T-helper 2 cell treated with Interferon-gamma antibody and Interleukin-4, amounts not matched to agents 5 μg/mL and 100 μg/mL, for 36 hours (primary cell): ENCODE measurements around the gene BDH1.
"Not testable (repeated sequence)": the region's sequence is repeated elsewhere in the genome, so short reads cannot be mapped to it uniquely, and the experiment has no call there.

Experiments used
- DNase-seq: peaks from one replicate; pipeline ENCODE4 v3.0.0; 2021; ENCODE audit warnings: low spot score
- H3K27ac Mint-ChIP-seq: one replicate; pipeline ENCODE4 v1.8.0; 2021; ENCODE audit warnings: mild to moderate bottlenecking, mixed read lengths
- H3K27me3 Mint-ChIP-seq: one replicate; pipeline ENCODE4 v1.8.0; 2021; ENCODE audit warnings: low read depth, mixed read lengths
- H3K36me3 Mint-ChIP-seq: one replicate; pipeline ENCODE4 v1.8.0; 2021; ENCODE audit warnings: low read depth, mixed read lengths
- H3K4me1 Mint-ChIP-seq: one replicate; pipeline ENCODE4 v1.8.0; 2021; ENCODE audit warnings: low read depth, mixed read lengths
- H3K4me3 Mint-ChIP-seq: one replicate; pipeline ENCODE4 v1.8.0; 2022; ENCODE audit warnings: mild to moderate bottlenecking, moderate library complexity, mixed read lengths
- H3K9me3 Mint-ChIP-seq: one replicate; pipeline ENCODE4 v1.8.0; 2021; ENCODE audit warnings: mixed read lengths

Gene BDH1

DNA sequence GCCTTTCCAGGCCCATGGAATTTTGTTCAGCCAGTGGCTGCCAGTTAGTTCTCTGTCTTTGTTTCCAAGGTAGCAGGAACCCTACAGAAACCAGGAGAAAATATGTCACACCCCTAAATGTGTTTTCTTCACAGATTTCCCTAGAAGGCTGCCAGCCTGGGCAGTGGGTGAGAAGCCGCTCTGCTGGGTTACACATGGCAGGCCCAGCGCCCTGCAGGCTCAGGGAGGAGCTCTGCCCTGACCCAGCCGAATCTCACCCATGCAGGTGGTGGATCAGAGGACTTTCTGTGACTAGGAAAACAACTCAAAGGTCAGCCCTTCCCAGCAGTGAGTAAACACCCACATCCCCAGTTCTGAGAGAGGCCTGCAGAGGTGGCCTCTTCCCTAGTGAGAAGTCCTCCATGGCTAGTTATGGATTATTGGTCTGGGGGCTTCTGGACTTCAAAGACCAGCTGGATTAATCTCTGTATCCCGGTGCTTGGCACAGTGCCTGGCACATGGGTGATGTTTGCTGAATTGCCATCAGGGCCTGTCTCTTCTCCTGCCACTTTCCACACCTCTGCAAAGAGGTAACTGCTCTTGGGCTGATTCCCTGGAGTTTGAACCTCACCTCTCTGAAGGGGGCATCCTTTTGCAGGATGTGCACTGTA is 34.7 kb upstream of the BDH1 start:
- no peak for DNase-seq
- peaks cover 28% of the 10 kb centered on the region for H3K4me1 Mint-ChIP-seq
- H3K36me3 Mint-ChIP-seq: peaks cover 4% of the 10 kb centered on the region
- H3K9me3 Mint-ChIP-seq: no peaks in the 10 kb centered on the region
- H3K27ac Mint-ChIP-seq: peak overlapping the region; percentile 62
- H3K4me3 Mint-ChIP-seq: no peak overlapping the region
- no peaks in the 10 kb centered on the region for H3K27me3 Mint-ChIP-seq

DNA sequence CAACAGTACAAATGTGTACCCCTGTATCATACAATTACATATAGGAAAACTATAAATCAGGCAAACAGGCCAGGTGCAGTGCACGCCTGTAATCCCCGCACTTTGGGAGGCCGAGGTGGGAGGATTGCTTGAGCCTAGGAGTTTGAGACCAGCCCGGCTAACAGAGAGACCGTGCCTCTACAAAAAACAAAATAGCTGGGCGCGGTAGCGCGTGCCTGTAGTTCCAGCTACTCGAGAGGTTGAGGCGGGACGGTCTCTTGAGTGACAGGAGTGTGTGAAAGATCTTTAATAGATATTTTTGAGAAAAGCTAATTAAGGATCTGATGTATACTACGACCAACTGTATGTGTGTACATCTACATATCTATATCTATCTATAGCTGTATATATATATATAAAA is 33.8 kb upstream of the BDH1 start:
- no peak overlapping the region for H3K4me3 Mint-ChIP-seq
- H3K36me3 Mint-ChIP-seq: peaks cover 4% of the 10 kb centered on the region
- no peak overlapping the region for H3K27ac Mint-ChIP-seq
- DNase-seq: no peak
- H3K9me3 Mint-ChIP-seq: no peaks in the 10 kb centered on the region
- no peaks in the 10 kb centered on the region for H3K27me3 Mint-ChIP-seq
- H3K4me1 Mint-ChIP-seq: peaks cover 26% of the 10 kb centered on the region

DNA sequence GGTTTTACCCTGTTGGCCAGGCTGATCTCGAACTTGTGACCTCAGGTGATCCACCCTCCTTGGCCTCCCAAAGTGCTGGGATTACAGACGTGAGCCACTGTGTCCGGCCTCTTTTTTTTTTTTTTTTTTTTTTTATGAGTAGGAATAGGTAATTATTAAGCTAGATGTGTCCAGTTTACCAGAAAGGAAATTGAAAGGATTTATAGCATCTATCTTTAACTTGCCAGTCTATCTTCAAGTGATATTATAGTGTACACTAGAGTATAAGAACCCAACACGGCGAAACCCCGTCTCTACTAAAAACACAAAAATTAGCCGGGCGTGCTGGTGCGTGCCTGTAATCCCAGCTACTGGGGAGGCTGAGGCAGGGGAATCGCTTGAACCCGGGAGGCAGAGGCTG is 31.0 kb upstream of the BDH1 start:
- H3K36me3 Mint-ChIP-seq, H3K27ac Mint-ChIP-seq, DNase-seq, H3K9me3 Mint-ChIP-seq, H3K27me3 Mint-ChIP-seq, H3K4me3 Mint-ChIP-seq: not testable (repeated sequence)
- H3K4me1 Mint-ChIP-seq: peaks cover 11% of the 10 kb centered on the region

DNA sequence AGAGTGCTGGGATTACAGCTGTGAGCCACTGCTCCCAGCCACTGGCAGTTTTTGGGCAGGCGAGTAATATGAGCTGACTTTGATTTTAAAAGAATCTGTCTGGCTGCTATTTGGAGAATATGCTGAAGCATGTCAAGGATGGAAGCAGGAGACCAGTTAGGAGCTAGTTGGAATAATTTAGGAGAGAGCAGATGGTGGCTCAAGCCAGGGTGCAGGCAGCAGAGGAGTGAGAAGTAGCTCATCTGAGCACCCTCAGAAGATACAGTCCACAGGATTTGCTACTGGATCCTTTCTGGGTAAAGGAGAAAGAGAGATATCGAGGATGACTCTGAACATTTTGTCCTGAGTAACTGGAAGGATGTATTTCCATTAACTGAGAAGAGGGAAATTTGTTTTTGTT is 30.4 kb upstream of the BDH1 start:
- Mint-ChIP-seq H3K4me3 (no peak overlapping the region), H3K4me1 (peaks cover 6% of the 10 kb centered on the region), H3K9me3 (no peaks in the 10 kb centered on the region), H3K27ac (no peak overlapping the region), H3K36me3 (no peaks in the 10 kb centered on the region), H3K27me3 (no peaks in the 10 kb centered on the region)
- no peak for DNase-seq

DNA sequence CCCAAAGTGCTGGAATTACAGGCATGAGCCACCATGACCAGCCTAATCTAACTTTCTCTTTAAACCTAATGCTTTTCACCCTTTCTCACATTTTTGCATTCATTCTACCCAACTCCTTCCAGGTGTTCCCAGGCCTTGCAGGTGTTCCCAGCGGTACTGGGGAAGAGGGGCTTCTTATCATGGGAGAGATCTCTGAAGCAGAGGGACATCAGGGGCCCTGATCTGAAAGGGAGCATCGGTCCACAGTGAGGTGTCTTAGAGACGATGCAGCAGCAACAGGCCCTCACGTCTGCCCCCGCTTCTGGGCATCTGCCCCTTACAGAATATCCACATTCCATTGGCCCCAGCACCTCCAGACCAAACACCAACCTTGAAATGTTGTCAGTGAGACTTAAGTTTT is 29.0 kb upstream of the BDH1 start:
- Mint-ChIP-seq H3K4me3 (no peak overlapping the region), H3K36me3 (no peaks in the 10 kb centered on the region), H3K27me3 (no peaks in the 10 kb centered on the region), H3K4me1 (peaks cover 4% of the 10 kb centered on the region), H3K27ac (no peak overlapping the region), H3K9me3 (no peaks in the 10 kb centered on the region)
- no peak for DNase-seq

DNA sequence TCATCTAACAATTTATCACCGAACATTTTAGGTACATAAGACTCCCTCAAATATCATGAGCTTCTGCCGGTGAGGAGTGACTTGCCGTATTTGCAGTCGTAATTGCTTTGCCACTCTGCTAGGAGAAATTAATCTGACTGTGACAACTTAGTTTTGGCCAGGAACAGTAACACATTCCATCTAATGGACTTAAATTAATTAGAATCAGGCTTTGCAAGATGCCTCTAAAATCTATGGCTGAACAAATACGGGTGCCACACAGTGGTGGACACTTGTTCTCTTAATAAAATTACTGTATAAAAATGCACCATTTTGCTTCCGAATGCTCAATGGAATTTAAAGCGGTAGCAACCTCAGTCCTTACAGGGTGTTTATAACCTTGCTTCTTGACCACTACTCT is 27.6 kb upstream of the BDH1 start:
- no peak for DNase-seq
- Mint-ChIP-seq H3K9me3 (no peaks in the 10 kb centered on the region), H3K36me3 (no peaks in the 10 kb centered on the region), H3K27ac (no peak overlapping the region), H3K4me1 (peaks cover 4% of the 10 kb centered on the region), H3K27me3 (no peaks in the 10 kb centered on the region), H3K4me3 (no peak overlapping the region)

DNA sequence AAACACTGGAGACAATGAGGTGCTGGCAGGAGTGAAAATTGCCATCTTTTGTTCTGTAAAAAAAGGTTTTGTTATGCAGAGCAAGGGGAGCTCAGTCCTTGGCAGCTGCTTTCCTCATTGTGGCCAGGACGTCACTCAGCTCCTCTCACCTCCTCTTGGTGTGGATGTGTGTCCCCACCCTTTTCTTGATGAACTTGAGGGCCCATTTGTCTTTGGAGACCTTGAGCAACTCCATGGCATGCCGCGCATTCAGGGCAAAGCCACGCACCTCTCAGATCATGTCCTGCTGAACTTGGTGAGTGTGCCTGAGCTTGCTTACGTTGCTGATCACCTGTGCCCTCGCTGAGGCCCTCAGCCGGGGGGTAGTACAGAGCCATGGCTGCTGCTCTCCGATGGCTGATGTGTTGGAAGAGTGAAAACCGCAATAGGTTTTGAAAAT is 24.5 kb upstream of the BDH1 start:
- no peak for DNase-seq
- Mint-ChIP-seq H3K9me3 (no peaks in the 10 kb centered on the region), H3K4me1 (no peaks in the 10 kb centered on the region), H3K27ac (no peak overlapping the region), H3K4me3 (no peak overlapping the region), H3K27me3 (no peaks in the 10 kb centered on the region), H3K36me3 (no peaks in the 10 kb centered on the region)

DNA sequence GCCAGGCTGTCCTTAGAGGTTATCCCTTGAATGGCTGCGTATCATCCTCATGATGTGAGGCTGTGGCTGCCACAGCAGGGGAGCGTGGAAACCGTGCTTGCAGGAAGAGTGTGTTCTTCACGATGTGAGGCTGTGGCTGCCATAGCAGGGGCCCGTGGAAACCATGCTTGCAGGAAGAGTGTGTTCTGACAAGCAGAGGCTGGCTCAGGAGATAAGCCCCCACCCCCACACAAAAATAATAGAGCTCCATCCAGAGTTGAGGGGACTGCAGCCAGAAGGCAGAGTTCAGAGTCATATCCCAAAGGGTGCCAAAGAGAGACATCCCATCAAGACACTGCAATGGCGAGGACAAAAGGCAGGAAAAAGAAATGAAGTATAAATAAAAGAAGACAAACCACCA is 22.6 kb upstream of the BDH1 start:
- Mint-ChIP-seq H3K4me3 (no peak overlapping the region), H3K27ac (no peak overlapping the region), H3K36me3 (no peaks in the 10 kb centered on the region), H3K9me3 (no peaks in the 10 kb centered on the region), H3K27me3 (peaks cover 3% of the 10 kb centered on the region), H3K4me1 (no peaks in the 10 kb centered on the region)
- no peak for DNase-seq

DNA sequence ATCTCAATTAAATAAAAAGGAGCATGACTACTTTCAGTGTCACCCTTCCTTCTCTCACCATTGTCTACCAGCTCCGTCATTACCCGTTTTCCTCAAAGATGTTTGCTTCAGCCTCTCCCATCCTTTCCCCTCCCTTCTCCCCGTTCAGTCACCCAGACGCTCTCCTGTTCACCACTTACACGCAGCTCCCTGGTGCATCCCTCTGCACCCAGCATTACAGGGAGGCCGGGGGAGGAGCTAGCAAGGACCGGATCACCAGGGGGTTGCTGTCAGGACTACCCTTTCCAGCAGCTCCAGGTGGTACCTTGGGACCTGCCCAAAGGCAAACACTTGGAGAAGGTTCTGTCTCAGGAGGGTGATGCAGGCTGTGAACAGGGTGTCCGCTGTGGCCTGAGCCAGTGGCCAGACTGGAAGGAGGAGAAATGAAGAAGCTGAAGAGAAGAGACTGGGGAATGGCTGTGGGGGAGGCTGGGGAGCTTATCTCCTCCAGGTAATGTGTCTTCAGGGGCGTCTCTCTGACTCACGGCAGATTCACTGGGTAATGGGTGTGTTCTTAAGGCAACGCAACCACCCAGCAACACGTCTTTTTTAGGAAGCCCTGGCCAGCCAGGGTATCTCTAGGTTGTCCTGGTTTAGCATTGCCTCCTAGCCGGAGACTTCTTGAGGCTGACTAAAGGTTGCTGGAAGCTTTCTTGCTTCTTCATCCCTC is 21.8 kb upstream of the BDH1 start:
- no peak for DNase-seq
- no peaks in the 10 kb centered on the region for H3K9me3 Mint-ChIP-seq
- no peak overlapping the region for H3K4me3 Mint-ChIP-seq
- H3K27me3 Mint-ChIP-seq: peaks cover 3% of the 10 kb centered on the region
- no peaks in the 10 kb centered on the region for H3K4me1 Mint-ChIP-seq
- no peaks in the 10 kb centered on the region for H3K36me3 Mint-ChIP-seq
- H3K27ac Mint-ChIP-seq: no peak overlapping the region

DNA sequence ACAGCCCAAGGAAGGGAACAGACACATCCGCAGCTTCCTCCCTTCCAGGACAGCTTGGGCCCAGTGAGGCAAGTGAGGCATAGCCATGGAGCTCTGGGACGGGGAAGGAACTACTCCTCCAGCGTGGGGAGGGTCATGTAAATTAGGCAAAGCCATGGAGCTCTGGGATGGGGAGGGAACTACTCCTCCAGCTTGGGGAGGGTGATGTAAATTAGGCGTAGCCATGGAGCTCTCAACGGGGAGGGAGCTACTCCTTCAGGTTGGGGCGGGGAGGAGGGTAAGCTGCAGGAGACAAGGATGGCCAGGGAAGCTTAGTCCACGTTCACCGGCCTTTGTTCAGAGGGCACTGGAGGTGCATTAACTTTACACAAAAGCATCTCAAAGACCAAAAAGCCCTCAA is 21.1 kb upstream of the BDH1 start:
- Mint-ChIP-seq H3K4me1 (no peaks in the 10 kb centered on the region), H3K9me3 (no peaks in the 10 kb centered on the region), H3K4me3 (no peak overlapping the region), H3K27me3 (peaks cover 3% of the 10 kb centered on the region), H3K27ac (no peak overlapping the region), H3K36me3 (no peaks in the 10 kb centered on the region)
- no peak for DNase-seq

DNA sequence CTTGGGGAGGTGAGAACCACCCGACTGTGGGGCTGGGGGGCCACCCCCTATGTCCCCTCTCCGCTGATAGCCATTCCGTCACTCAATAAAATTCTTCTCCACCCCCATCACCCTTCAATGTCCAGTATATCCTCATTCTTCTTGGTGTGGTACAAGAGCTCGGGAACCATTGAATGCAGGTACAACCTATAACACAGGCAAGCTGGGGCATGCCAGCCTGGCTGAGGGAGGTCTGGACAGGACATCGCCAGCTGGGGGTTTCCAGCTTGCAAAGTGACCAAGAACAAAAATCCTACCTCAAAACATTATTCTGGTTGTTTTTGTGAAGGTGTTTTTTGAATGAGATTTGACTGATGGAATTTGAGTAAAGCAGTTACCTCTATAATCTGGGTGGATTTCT is 19.6 kb upstream of the BDH1 start:
- Mint-ChIP-seq H3K27ac (no peak overlapping the region), H3K27me3 (peaks cover 3% of the 10 kb centered on the region), H3K4me1 (no peaks in the 10 kb centered on the region), H3K36me3 (no peaks in the 10 kb centered on the region), H3K9me3 (peaks cover 8% of the 10 kb centered on the region), H3K4me3 (no peak overlapping the region)
- DNase-seq: no peak

DNA sequence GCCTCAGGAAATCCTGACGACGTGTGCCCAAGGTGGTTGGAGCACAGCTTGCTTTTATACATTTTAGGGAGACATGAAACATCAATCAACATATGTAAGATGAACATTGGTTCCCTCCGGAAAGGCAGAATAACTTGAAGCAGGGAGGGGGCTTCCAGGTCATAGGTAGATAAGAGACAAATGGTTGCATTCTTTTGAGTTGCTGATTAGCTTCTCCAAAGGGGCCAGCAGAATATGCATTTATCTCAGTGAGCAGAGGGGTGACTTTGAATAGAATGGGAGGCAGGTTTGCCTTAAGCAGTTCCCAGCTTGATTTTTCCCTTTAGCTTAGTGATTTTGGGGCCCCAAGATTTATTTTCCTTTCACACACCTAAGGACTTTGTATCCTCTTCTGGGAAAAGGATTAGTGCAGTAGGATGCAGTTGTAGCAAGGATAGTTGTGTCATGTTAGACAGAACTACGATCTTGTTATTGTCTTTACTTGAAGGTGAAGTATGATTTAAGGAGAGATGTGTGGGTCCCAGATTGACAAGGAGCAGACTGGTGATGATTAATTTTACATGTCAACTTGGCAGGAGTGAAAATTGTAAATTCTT is 18.7 kb upstream of the BDH1 start:
- not testable (repeated sequence) for H3K4me1 Mint-ChIP-seq, H3K27me3 Mint-ChIP-seq, DNase-seq, H3K36me3 Mint-ChIP-seq, H3K27ac Mint-ChIP-seq, H3K4me3 Mint-ChIP-seq
- peaks cover 15% of the 10 kb centered on the region for H3K9me3 Mint-ChIP-seq

DNA sequence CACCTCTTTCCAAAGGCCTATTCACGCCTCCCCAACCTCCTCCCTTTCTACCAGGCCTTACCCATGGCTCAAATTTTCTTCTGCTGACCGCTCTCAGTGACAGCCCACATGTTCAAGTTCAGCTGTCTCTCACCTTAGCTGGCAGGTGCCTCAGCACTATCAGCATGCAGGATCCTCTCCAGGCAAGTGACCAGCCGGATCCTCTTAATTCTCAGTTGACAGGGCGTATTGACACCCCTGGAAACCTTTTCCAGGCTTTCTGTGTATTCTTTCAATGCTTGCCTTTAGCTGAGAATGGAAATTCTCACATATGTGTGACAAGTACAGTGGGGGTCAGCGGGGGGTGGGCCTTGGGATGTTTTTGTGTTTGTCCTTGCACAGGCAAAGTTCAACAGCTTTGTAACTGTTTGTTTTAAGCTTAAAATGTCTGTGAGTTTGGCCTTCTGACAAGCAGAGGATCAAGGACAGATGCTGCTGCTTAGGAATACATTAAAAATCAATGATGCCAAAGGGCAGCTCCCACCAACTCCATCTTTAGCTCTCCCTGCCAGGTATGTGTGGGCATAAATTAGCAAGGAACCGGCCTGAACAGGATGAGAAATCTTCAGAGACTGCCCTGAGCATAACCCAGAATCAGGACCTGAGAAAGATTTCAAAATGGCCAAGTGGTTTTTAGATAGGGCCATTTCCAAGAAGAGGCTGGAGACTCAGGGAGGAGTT is 17.4 kb upstream of the BDH1 start:
- DNase-seq: no peak
- peaks cover 16% of the 10 kb centered on the region for H3K9me3 Mint-ChIP-seq
- H3K4me3 Mint-ChIP-seq: no peak overlapping the region

DNA sequence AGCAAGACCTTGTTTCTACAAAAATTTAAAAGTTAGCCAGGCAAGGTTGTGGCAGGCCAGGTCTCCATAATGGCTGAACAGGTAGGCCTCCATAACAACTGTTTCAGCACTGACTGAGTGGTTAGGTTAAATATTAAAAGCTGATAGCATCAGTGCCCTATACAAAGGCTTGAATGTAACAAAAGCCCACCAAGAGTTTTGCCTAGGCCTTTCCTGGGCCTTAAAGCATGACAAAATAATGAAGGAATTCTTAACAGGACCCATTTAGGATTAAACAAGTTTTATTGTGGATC is 16.1 kb upstream of the BDH1 start:
- Mint-ChIP-seq H3K27me3 (peaks cover 14% of the 10 kb centered on the region), H3K9me3 (peaks cover 24% of the 10 kb centered on the region)

More for the DNA sequence above, 17.4 kb upstream of the BDH1 start:
- H3K36me3 Mint-ChIP-seq: peaks cover 3% of the 10 kb centered on the region
- no peaks in the 10 kb centered on the region for H3K4me1 Mint-ChIP-seq
- H3K27me3 Mint-ChIP-seq: peaks cover 6% of the 10 kb centered on the region
- no peak overlapping the region for H3K27ac Mint-ChIP-seq

More for the DNA sequence above, 16.1 kb upstream of the BDH1 start:
- DNase-seq, H3K4me3 Mint-ChIP-seq, H3K36me3 Mint-ChIP-seq, H3K27ac Mint-ChIP-seq, H3K4me1 Mint-ChIP-seq: not testable (repeated sequence)
